H1 (cell line): ENCODE data around the gene TP73. TPM values are rescaled to one million over a fixed set of nuclear protein-coding genes. Genes with fewer than 3 reads are reported as not detected.

Experiments used
- CTCF ChIA-PET: fragments of 300-600 bp; sonication (Branson Sonifier 250); formaldehyde crosslinking; loops from one replicate; lab custom pipeline; 2021; ENCODE audit not compliant: partially characterized antibody; lab: Charles Lee
- POLR2A ChIA-PET: fragments of 300-600 bp; sonication (Branson Sonifier 250); formaldehyde crosslinking; loops from one replicate; lab custom pipeline; 2021; ENCODE audit warnings: inconsistent platforms; ENCODE audit not compliant: partially characterized antibody; lab: Charles Lee
- DNase-seq, 2 experiments: peaks; one replicate each; pipeline versions ENCODE4 v3.0.0 to v3.0.0-alpha.2; 2010 to 2022; ENCODE audit warnings: low spot score in 2 of 2, low read depth in 1 of 2, mixed read lengths in 1 of 2
- FAIRE-seq: peaks from 2 replicates; lab custom pipeline; 2011; peaks lifted over from hg19 to GRCh38; lab: Jason Lieb, UNC
- H2AFZ ChIP-seq: 2 replicates; pipeline ENCODE4 v1.8.1; 2012; ENCODE audit warnings: low read length, inconsistent platforms
- H2AK5ac ChIP-seq: 2 replicates; pipeline ENCODE4 v1.6.1; 2013; ENCODE audit warnings: low read depth, low read length
- H2BK120ac ChIP-seq: replicated peaks from 2 replicates; pipeline ENCODE3; 2013; ENCODE audit warnings: low read depth, low read length, inconsistent platforms
- H2BK12ac ChIP-seq: 2 replicates; pipeline ENCODE4 v1.6.1; 2013; ENCODE audit warnings: low read depth, low read length
- H2BK15ac ChIP-seq: 2 replicates; pipeline ENCODE4 v1.6.1; 2013; ENCODE audit warnings: low read length
- H2BK20ac ChIP-seq: 2 replicates; pipeline ENCODE4 v1.6.1; 2013; ENCODE audit warnings: low read length
- H2BK5ac ChIP-seq: 2 replicates; pipeline ENCODE4 v1.6.1; 2013; ENCODE audit warnings: low read depth, low read length
- H3K14ac ChIP-seq: 2 replicates; pipeline ENCODE4 v1.6.1; 2013; ENCODE audit warnings: inconsistent platforms; ENCODE audit not compliant: insufficient read length
- H3K18ac ChIP-seq: 2 replicates; pipeline ENCODE4 v1.6.1; 2013; ENCODE audit warnings: low read length; ENCODE audit errors: extremely low read depth
- H3K23ac ChIP-seq: 2 replicates; pipeline ENCODE4 v1.6.1; 2013; ENCODE audit warnings: inconsistent platforms; ENCODE audit not compliant: insufficient read length
- H3K23me2 ChIP-seq: 2 replicates; pipeline ENCODE4 v1.6.1; 2013; ENCODE audit warnings: low read depth, low read length
- H3K27ac ChIP-seq: 2 replicates; pipeline ENCODE4 v1.6.1; 2011; ENCODE audit warnings: low read depth, low read length, inconsistent platforms
- H3K27me3 ChIP-seq, 4 experiments: replicated peaks in 1 of 4; 1 replicate in 1 of 4; 2 replicates in 3 of 4; pipeline versions ENCODE4 v1.6.1 to v1.8.1; 2011 to 2013; ENCODE audit warnings: low read length in 3 of 4, mild to moderate bottlenecking in 3 of 4, inconsistent platforms in 2 of 4, mixed read lengths in 2 of 4, moderate library complexity in 1 of 4; ENCODE audit not compliant: control insufficient read depth in 3 of 4, insufficient read depth in 3 of 4; ENCODE audit errors: extremely low read depth in 1 of 4
- H3K36me3 ChIP-seq, 4 experiments: 2 replicates each; pipeline versions ENCODE4 v1.6.1 to v1.8.1; 2011 to 2013; ENCODE audit warnings: mild to moderate bottlenecking in 4 of 4, low read length in 3 of 4, moderate library complexity in 2 of 4, control low read depth in 1 of 4, inconsistent platforms in 1 of 4; ENCODE audit not compliant: insufficient read depth in 4 of 4, control insufficient read depth in 2 of 4
- H3K4ac ChIP-seq: replicated peaks from 2 replicates; pipeline ENCODE3; 2013; ENCODE audit warnings: low read length, low read depth, mixed read lengths, inconsistent platforms; ENCODE audit not compliant: insufficient read length
- H3K4me1 ChIP-seq, 4 experiments: replicated peaks in 1 of 4; 1 replicate in 1 of 4; 2 replicates in 3 of 4; pipeline versions ENCODE4 v1.6.1 to v1.8.1; 2011 to 2013; ENCODE audit warnings: low read length in 3 of 4, inconsistent platforms in 2 of 4, mixed read lengths in 1 of 4; ENCODE audit not compliant: insufficient read depth in 4 of 4, control insufficient read depth in 3 of 4
- H3K4me2 ChIP-seq, 2 experiments: 2 replicates each; pipeline versions ENCODE4 v1.6.1 to v1.8.1; 2011 to 2013; ENCODE audit warnings: low read depth in 2 of 2, low read length in 2 of 2, control low read depth in 1 of 2, inconsistent platforms in 1 of 2, mild to moderate bottlenecking in 1 of 2; ENCODE audit not compliant: insufficient read depth in 1 of 2
- H3K4me3 ChIP-seq, 4 experiments: fragments of 200-600, 300-600 bp in 1 of 4; sonication (generic), shearing (Covaris generic), sonication (Bioruptor Twin) in 1 of 4; 2 replicates each; pipeline versions ENCODE4 v1.5.1 to v1.8.1; 2011 to 2016; ENCODE audit warnings: low read length in 4 of 4, low read depth in 3 of 4, control low read depth in 2 of 4, inconsistent platforms in 2 of 4, mild to moderate bottlenecking in 2 of 4, mixed read lengths in 1 of 4, moderate library complexity in 1 of 4; ENCODE audit not compliant: insufficient read depth in 2 of 4; ENCODE audit errors: extremely low read depth in 1 of 4
- H3K56ac ChIP-seq: replicated peaks from 2 replicates; pipeline ENCODE3; 2013; ENCODE audit warnings: low read depth, mild to moderate bottlenecking, mixed read lengths, low read length, inconsistent platforms; ENCODE audit not compliant: insufficient read length
- H3K79me1 ChIP-seq: 2 replicates; pipeline ENCODE4 v1.6.1; 2013; ENCODE audit warnings: low read depth, low read length, control low read depth
- H3K79me2 ChIP-seq, 2 experiments: 2 replicates each; pipeline versions ENCODE4 v1.6.1 to v1.8.1; 2012 to 2013; ENCODE audit warnings: low read length in 2 of 2, mild to moderate bottlenecking in 2 of 2, inconsistent platforms in 1 of 2; ENCODE audit not compliant: insufficient read depth in 2 of 2, control insufficient read depth in 1 of 2
- H3K9ac ChIP-seq, 4 experiments: replicated peaks in 1 of 4; 1 replicate in 1 of 4; 2 replicates in 3 of 4; pipeline versions ENCODE4 v1.6.1 to v1.8.1; 2011 to 2013; ENCODE audit warnings: low read depth in 3 of 4, low read length in 3 of 4, control low read depth in 2 of 4, mild to moderate bottlenecking in 2 of 4, moderate library complexity in 2 of 4, inconsistent platforms in 1 of 4; ENCODE audit errors: extremely low read depth in 1 of 4
- H3K9me3 ChIP-seq, 2 experiments: 2 replicates each; pipeline versions ENCODE4 v1.6.1 to v1.8.1; 2012 to 2013; ENCODE audit warnings: mild to moderate bottlenecking in 2 of 2, moderate library complexity in 2 of 2, control low read depth in 1 of 2, inconsistent platforms in 1 of 2, low read depth in 1 of 2, low read length in 1 of 2, mixed read lengths in 1 of 2; ENCODE audit not compliant: insufficient read depth in 2 of 2
- H4K20me1 ChIP-seq, 2 experiments: replicated peaks in 1 of 2; 2 replicates each; pipeline versions ENCODE3 to v1.8.1; 2011 to 2013; ENCODE audit warnings: inconsistent platforms in 2 of 2, low read length in 2 of 2, mild to moderate bottlenecking in 1 of 2; ENCODE audit not compliant: insufficient read depth in 2 of 2, control insufficient read depth in 1 of 2
- H4K5ac ChIP-seq: 2 replicates; pipeline ENCODE4 v1.6.1; 2013; ENCODE audit warnings: low read length, low read depth, mixed read lengths, inconsistent platforms; ENCODE audit not compliant: insufficient read length
- H4K8ac ChIP-seq: 2 replicates; pipeline ENCODE4 v1.8.0; 2013; ENCODE audit warnings: mild to moderate bottlenecking, moderate library complexity, low read length, inconsistent platforms; ENCODE audit not compliant: insufficient read depth; ENCODE audit errors: extremely low read depth
- H4K91ac ChIP-seq: replicated peaks from 2 replicates; pipeline ENCODE3; 2013; ENCODE audit warnings: low read length, mixed read lengths, inconsistent platforms; ENCODE audit not compliant: insufficient read length
- CHD1 ChIP-seq: IDR thresholded peaks from 2 replicates; pipeline ENCODE4 v1.6.1; 2012; ENCODE audit warnings: low read depth, low read length, improper control_type of control experiment
- HDAC2 ChIP-seq, 2 experiments: fragments of 300-600 bp in 1 of 2; sonication (generic) in 1 of 2; IDR thresholded peaks; 2 replicates each; pipeline ENCODE4 v1.6.1; 2011 to 2012; ENCODE audit warnings: low read depth in 2 of 2, low read length in 2 of 2, mild to moderate bottlenecking in 2 of 2, moderate library complexity in 2 of 2, borderline replicate concordance in 1 of 2, inconsistent platforms in 1 of 2
- SIN3A ChIP-seq, 2 experiments: IDR thresholded peaks in 1 of 2; conservative IDR thresholded peaks in 1 of 2; 2 replicates each; pipeline ENCODE4 v1.6.1; 2011 to 2012; ENCODE audit warnings: low read length in 2 of 2, improper control_type of control experiment in 1 of 2, low read depth in 1 of 2, mild to moderate bottlenecking in 1 of 2
- SP2 ChIP-seq: IDR thresholded peaks from 2 replicates; pipeline ENCODE4 v1.6.1; 2012; ENCODE audit warnings: mild to moderate bottlenecking, low read length, inconsistent platforms
- WGBS, 2 experiments: shearing (Covaris generic) in 1 of 2; methylation state at CpG; one replicate each; pipeline versions ENCODE4 v1.1.6 to v1.1.7; 2013 to 2015; ENCODE audit warnings: low lambda C conversion rate in 2 of 2, mixed read lengths in 2 of 2, inconsistent platforms in 1 of 2, low coverage in 1 of 2, missing lambda C conversion rate in 1 of 2; ENCODE audit not compliant: insufficient replicate concordance in 2 of 2, insufficient coverage in 1 of 2, insufficient read length in 1 of 2; ENCODE audit errors: extremely low coverage in 1 of 2, missing lambda C conversion rate in 1 of 2; 5-methylcytosine and 5-hydroxymethylcytosine counted together
- polyA plus RNA-seq, 7 experiments: library from polyadenylated mRNA; depleted of rRNA in 3 of 7; stranded (reverse) in 5 of 7; unstranded in 2 of 7; fragments of >200 nt in 5 of 7; fragments of 200-250 nt in 2 of 7; gene quantifications; 1 replicate in 5 of 7; 2 replicates in 1 of 7; 4 replicates in 1 of 7; pipeline versions ENCODE4 v1.2.1 to v1.2.3, GENCODE V29; 2011 to 2013; ENCODE audit warnings: missing spikeins in 2 of 7, mixed read lengths in 2 of 7
- total RNA-seq: library from RNA; stranded (reverse); fragmentation: NEBNext Ultra II Directional; extraction: Animal tissue kit (Norgen Biotek cat#: 25700); gene quantifications from 2 replicates; pipeline ENCODE4 v1.2.1, GENCODE V29; 2021
- TF ChIP-seq, protein P1 (sequence below): IDR thresholded peaks from 2 replicates; pipeline ENCODE4 v1.6.1; 2012; ENCODE audit warnings: inconsistent platforms

Gene TP73
- total and polyA plus RNA-seq, 2 of the 8 experiments (the other 6 are each of a cell fraction or from before 2014, with no cell fraction given): 2.6 to 3.1 TPM

DNA sequence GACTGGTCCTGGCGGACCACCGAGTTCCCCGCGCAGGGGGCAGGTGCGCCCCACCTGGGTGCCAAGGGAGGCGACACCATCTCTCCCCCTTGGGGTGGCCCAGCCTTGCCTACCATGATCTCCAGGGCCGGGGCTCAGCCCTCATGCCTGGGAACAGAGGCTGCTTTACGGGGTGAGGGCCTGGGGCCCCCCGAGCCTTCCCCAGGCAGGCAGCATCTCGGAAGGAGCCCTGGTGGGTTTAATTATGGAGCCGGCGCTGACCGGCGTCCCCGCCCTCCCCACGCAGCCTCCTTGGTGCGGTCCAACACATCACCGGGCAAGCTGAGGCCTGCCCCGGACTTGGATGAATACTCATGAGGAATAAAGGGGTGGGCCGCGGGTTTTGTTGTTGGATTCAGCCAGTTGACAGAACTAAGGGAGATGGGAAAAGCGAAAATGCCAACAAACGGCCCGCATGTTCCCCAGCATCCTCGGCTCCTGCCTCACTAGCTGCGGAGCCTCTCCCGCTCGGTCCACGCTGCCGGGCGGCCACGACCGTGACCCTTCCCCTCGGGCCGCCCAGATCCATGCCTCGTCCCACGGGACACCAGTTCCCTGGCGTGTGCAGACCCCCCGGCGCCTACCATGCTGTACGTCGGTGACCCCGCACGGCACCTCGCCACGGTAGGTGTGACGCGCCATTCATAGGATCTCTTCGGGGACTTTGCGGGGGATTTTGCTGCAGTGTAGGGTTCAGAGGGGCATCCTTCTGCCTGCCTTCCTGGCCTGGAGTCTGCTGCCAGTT lies 38.2 kb downstream of the TP73 start:
- peaks cover 0 to 4% (median 1%) of the 10 kb centered on the region in 4 experiments; a peak in 2 of 7 replicates for H3K27me3 ChIP-seq
- no peak overlapping the region for H4K5ac ChIP-seq
- no peak overlapping the region for H3K4me3 ChIP-seq
- no peaks in the 10 kb centered on the region; the same call in 1 of the 2 replicates for H3K23me2 ChIP-seq
- ChIA-PET POLR2A (interaction anchor here (2.3 kb wide), 1 partner anchor 37 kb away, joined by 6 read pairs; no protein-coding TSS in a partner anchor), CTCF (interaction anchor here (0.9 to 2.5 kb wide), 6 partner anchors 8 to 37 kb away, joined by 3 to 8 read pairs (median 4); no protein-coding TSS in a partner anchor)
- no peak overlapping the region; the same call in 1 of the 2 replicates for H3K18ac ChIP-seq
- H3K4ac ChIP-seq: no peak overlapping the region
- H2BK5ac ChIP-seq: peak overlapping the region; percentile 52; the same call in 1 of the 2 replicates
- no peaks in the 10 kb centered on the region; a peak in 1 of 4 replicates for H3K9me3 ChIP-seq
- H2BK15ac ChIP-seq: peak overlapping the region; percentile 72; the same call in 1 of the 2 replicates
- H3K4me1 ChIP-seq: peaks cover 3 to 22% (median 16%) of the 10 kb centered on the region in 4 experiments
- H2BK120ac ChIP-seq: no peak overlapping the region
- H3K27ac ChIP-seq: no peak overlapping the region
- no peak overlapping the region for H3K14ac ChIP-seq
- no peaks in the 10 kb centered on the region; the same call in 1 of the 2 replicates for H3K79me1 ChIP-seq
- FAIRE-seq: no peak
- no peaks in the 10 kb centered on the region for H3K79me2 ChIP-seq
- H4K8ac ChIP-seq: peak overlapping the region; percentile 28; the same call in 1 of the 2 replicates
- no peak overlapping the region for H3K23ac ChIP-seq
- H2AK5ac ChIP-seq: 0 out of 2 replicates have a peak overlapping the region, but pooled peaks have one; percentile 13
- no peak overlapping the region for H3K9ac ChIP-seq
- WGBS, 2 experiments: 89% methylated on average over 42 of the region's 50 CpGs; no CpG with 5 or more reads in 1 of the 2 experiments
- H2AFZ ChIP-seq: no peak overlapping the region
- H4K20me1 ChIP-seq: peaks cover 0 to 6% of the 10 kb centered on the region in 2 experiments
- H3K4me2 ChIP-seq: no peak overlapping the region
- no peak overlapping the region for H2BK20ac ChIP-seq
- TF ChIP-seq CHD1: no peak
- no peak for TF ChIP-seq SIN3A (conservative IDR thresholded peaks at IDR 0.05 in 1 of 2, IDR thresholded peaks at IDR 0.05 in 1 of 2; ENCODE audit: low read depth in 1 of 2, low read length in 2 of 2)
- TF ChIP-seq, protein P1, sequence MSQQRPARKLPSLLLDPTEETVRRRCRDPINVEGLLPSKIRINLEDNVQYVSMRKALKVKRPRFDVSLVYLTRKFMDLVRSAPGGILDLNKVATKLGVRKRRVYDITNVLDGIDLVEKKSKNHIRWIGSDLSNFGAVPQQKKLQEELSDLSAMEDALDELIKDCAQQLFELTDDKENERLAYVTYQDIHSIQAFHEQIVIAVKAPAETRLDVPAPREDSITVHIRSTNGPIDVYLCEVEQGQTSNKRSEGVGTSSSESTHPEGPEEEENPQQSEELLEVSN: no peak
- no peak for TF ChIP-seq HDAC2 (IDR thresholded peaks at IDR 0.05; ENCODE audit: borderline replicate concordance in 1 of 2, low read depth in 2 of 2, low read length in 2 of 2)
- no peak for TF ChIP-seq SP2
- DNase-seq: no peak
- no peak overlapping the region for H3K56ac ChIP-seq
- H3K36me3 ChIP-seq: no peaks in the 10 kb centered on the region
- peak overlapping the region; percentile 54 for H4K91ac ChIP-seq
- H2BK12ac ChIP-seq: no peak overlapping the region
